ENCODE results near the gene ANKRD40.
A peak's percentile ranks its signal among the peaks of the same experiment; 100 is the strongest.

ANKRD40 gene

GRCh38 chr17:50665838-50666237 is 41.9 kb downstream of the ANKRD40 start:
- no peak for DNase-seq
- peaks cover 40% of the 10 kb centered on the region for H3K4me1 Mint-ChIP-seq
- TF ChIP-seq, protein P1, sequence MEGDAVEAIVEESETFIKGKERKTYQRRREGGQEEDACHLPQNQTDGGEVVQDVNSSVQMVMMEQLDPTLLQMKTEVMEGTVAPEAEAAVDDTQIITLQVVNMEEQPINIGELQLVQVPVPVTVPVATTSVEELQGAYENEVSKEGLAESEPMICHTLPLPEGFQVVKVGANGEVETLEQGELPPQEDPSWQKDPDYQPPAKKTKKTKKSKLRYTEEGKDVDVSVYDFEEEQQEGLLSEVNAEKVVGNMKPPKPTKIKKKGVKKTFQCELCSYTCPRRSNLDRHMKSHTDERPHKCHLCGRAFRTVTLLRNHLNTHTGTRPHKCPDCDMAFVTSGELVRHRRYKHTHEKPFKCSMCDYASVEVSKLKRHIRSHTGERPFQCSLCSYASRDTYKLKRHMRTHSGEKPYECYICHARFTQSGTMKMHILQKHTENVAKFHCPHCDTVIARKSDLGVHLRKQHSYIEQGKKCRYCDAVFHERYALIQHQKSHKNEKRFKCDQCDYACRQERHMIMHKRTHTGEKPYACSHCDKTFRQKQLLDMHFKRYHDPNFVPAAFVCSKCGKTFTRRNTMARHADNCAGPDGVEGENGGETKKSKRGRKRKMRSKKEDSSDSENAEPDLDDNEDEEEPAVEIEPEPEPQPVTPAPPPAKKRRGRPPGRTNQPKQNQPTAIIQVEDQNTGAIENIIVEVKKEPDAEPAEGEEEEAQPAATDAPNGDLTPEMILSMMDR (IDR thresholded peaks at IDR 0.05), result no peak
- H3K9me3 Mint-ChIP-seq, result no peaks in the 10 kb centered on the region
- H3K27me3 Mint-ChIP-seq (ENCODE audit: low read depth, poor library complexity), result peaks cover 15% of the 10 kb centered on the region
- H3K36me3 Mint-ChIP-seq (ENCODE audit: low read depth), result no peaks in the 10 kb centered on the region
- no peak overlapping the region for H3K4me3 Mint-ChIP-seq
- no peak overlapping the region for H3K27ac Mint-ChIP-seq

- Mint-ChIP-seq H3K27ac (no peak overlapping the region), H3K4me3 (no peak overlapping the region), H3K36me3 (ENCODE audit: low read depth) (no peaks in the 10 kb centered on the region), H3K27me3 (ENCODE audit: low read depth, poor library complexity) (peaks cover 15% of the 10 kb centered on the region), H3K9me3 (no peaks in the 10 kb centered on the region), H3K4me1 (peaks cover 48% of the 10 kb centered on the region)
- no peak for DNase-seq
- TF ChIP-seq, protein P1 (IDR thresholded peaks at IDR 0.05), result no peak
Measured at GRCh38 chr17:50664788-50665458, 42.8 kb downstream of the ANKRD40 start.

DNA sequence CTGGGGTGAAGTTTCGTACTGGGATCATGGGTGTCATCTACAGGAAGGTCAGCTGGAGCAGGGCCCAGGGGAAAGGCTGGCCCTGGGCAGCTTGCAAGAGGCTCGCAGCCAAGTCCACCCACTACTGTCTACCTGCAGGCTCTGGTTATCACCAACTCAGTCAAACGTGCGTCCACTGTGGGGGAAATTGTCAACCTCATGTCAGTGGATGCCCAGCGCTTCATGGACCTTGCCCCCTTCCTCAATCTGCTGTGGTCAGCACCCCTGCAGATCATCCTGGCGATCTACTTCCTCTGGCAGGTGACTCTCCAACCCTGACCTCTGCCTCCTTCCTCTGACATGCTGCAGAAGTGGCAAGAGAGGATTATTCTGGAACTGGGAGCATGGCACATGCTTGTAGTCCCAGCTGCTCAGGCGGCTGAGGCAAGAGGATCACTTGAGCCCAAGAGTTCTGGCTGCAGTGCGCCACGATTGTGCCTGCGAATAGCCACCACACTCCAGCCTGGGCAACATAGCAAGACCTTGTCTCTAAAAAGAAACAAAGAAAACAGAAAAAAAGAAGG is 43.8 kb downstream of the ANKRD40 start:
- no peak for DNase-seq
- H3K27me3 Mint-ChIP-seq (ENCODE audit: low read depth, poor library complexity), result peaks cover 12% of the 10 kb centered on the region
- no peak overlapping the region for H3K27ac Mint-ChIP-seq
- no peak overlapping the region for H3K4me3 Mint-ChIP-seq
- H3K9me3 Mint-ChIP-seq, result no peaks in the 10 kb centered on the region
- TF ChIP-seq, protein P1 (IDR thresholded peaks at IDR 0.05), result no peak
- peaks cover 51% of the 10 kb centered on the region for H3K4me1 Mint-ChIP-seq
- no peaks in the 10 kb centered on the region for H3K36me3 Mint-ChIP-seq (ENCODE audit: low read depth)

GRCh38 chr17:50662632-50663225 is 45.0 kb downstream of the ANKRD40 start:
- no peaks in the 10 kb centered on the region for H3K9me3 Mint-ChIP-seq
- DNase-seq, result no peak
- peaks cover 51% of the 10 kb centered on the region for H3K4me1 Mint-ChIP-seq
- TF ChIP-seq, protein P1 (IDR thresholded peaks at IDR 0.05), result no peak
- H3K27me3 Mint-ChIP-seq (ENCODE audit: low read depth, poor library complexity), result peaks cover 12% of the 10 kb centered on the region
- H3K4me3 Mint-ChIP-seq, result no peak overlapping the region
- H3K36me3 Mint-ChIP-seq (ENCODE audit: low read depth), result no peaks in the 10 kb centered on the region
- H3K27ac Mint-ChIP-seq, result no peak overlapping the region

DNA sequence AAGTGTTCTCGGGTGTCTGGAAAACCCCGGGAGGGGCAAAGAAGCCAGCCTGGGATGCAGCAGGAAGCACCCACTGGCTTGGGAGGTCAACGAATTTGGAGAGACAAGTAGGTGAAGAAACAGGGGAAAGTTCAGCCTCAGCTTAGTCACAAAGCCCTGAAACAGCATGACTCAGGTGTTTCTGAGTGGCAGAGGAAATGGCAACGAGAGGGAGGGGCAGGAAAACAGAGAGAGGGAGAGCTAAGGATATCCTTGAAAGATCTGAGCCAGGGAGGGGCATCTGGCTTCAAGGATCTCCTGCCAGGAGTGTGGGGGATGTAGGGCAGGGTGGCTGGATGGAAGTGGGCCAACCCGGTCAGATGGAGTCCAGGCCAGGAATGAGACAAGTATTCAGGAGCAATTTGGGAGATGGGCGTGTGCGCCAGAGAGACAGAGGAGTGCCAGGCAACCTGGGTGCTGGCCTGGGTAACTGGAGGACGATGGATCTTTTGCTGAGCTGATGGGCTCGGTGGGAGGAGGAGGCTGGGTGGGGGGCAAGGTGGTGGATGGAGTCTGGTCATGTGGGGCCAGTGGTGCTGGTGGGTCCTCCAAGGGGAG is 45.8 kb downstream of the ANKRD40 start:
- no peak overlapping the region for H3K4me3 Mint-ChIP-seq

More for the DNA sequence above, 45.8 kb downstream of the ANKRD40 start:
- no peaks in the 10 kb centered on the region for H3K36me3 Mint-ChIP-seq (ENCODE audit: low read depth)
- TF ChIP-seq, protein P1 (IDR thresholded peaks at IDR 0.05), result no peak
- H3K27ac Mint-ChIP-seq, result peak overlapping the region; percentile 58
- DNase-seq, result no peak
- peaks cover 12% of the 10 kb centered on the region for H3K27me3 Mint-ChIP-seq (ENCODE audit: low read depth, poor library complexity)
- peaks cover 45% of the 10 kb centered on the region for H3K4me1 Mint-ChIP-seq
- no peaks in the 10 kb centered on the region for H3K9me3 Mint-ChIP-seq

Data from nephron progenitor cell (in vitro differentiated cells).